ENCODE measurements around the gene VSIR. TPM values are rescaled to one million over a fixed set of nuclear protein-coding genes. Genes with fewer than 3 reads are reported as not detected.

The VSIR gene
- total RNA-seq, 2 experiments from 2014 or later: 52.0 to 55.5 TPM

Small RNA genes within 50 kb of the gene (microRNA-seq; reads per million reads assigned to microRNA genes)
- gene MIR7152 (ENCODE audit: borderline microRNAs expressed, borderline replicate concordance): not detected

Other genes with a start within 250 kb of the VSIR start
- under 1 TPM; 0.32 to 0.36 TPM for gene C10orf105, start 53.7 kb downstream of the VSIR start, total RNA-seq
- 100 to 1,000 TPM; 129 to 133 TPM for gene PSAP, start 77.7 kb upstream of the VSIR start, total RNA-seq
- under 1 TPM; 0.55 to 0.57 TPM for gene CHST3, start 190.9 kb upstream of the VSIR start, total RNA-seq

Measured in activated naive CD4-positive, alpha-beta T cell treated with anti-CD3 and anti-CD28 coated beads for 36 hours (primary cell).